HEK293 (cell line): ENCODE results near the gene PLB1.

Source experiments
- CTCF ChIA-PET: fragments of 350-600 bp; formaldehyde crosslinking; extraction: SDS; loops from one replicate; lab custom pipeline; 2021; ENCODE audit warnings: antibody characterized with exemption; lab: Yijun Ruan, JAX
- POLR2A ChIA-PET: fragments of 300-600 bp; formaldehyde crosslinking; extraction: SDS; loops from one replicate; lab custom pipeline; 2020; ENCODE audit warnings: antibody characterized with exemption, inconsistent platforms; lab: Yijun Ruan, JAX
- H3K27ac ChIP-seq: fragments of 200-500 bp; sonication (Bioruptor generic); 2 replicates; pipeline ENCODE4 v1.5.1; 2014; ENCODE audit warnings: low read depth, low read length, control low read depth, inconsistent platforms; ENCODE audit errors: extremely low read depth
- H3K36me3 ChIP-seq, 2 experiments: fragments of 200-500 bp in 1 of 2; sonication (Bioruptor generic) in 1 of 2; 1 replicate in 1 of 2; 2 replicates in 1 of 2; pipeline ENCODE4 v1.5.1; 2014 to 2017; ENCODE audit warnings: inconsistent platforms in 2 of 2, low read length in 2 of 2; ENCODE audit not compliant: control insufficient read depth in 2 of 2, insufficient read depth in 1 of 2
- H3K4me1 ChIP-seq: fragments of 200-500 bp; sonication (Bioruptor generic); 2 replicates; pipeline ENCODE4 v1.5.1; 2014; ENCODE audit warnings: mild to moderate bottlenecking, low read length, inconsistent platforms; ENCODE audit not compliant: control insufficient read depth, insufficient read depth
- H3K4me3 ChIP-seq: 2 replicates; pipeline ENCODE4 v1.5.1; 2011; ENCODE audit warnings: low read depth, mild to moderate bottlenecking, control low read depth, low read length, moderate library complexity
- H3K9me3 ChIP-seq: fragments of 200-500 bp; sonication (Bioruptor generic); 2 replicates; pipeline ENCODE4 v1.5.1; 2014; ENCODE audit warnings: low read depth, low read length, inconsistent platforms; ENCODE audit not compliant: control insufficient read depth, insufficient read depth
- GLI4 ChIP-seq: fragments of 450-650 bp; formaldehyde crosslinking; IDR thresholded peaks from 2 replicates; pipeline ENCODE4 v1.5.1; 2016; ENCODE audit warnings: missing biosample characterization, missing genetic modification characterization
- KLF9 ChIP-seq: fragments of 450-650 bp; formaldehyde crosslinking; IDR thresholded peaks from 2 replicates; pipeline ENCODE4 v1.5.1; 2016; ENCODE audit warnings: missing biosample characterization, missing genetic modification characterization, low read depth
- MEIS1 ChIP-seq: sonication (generic); formaldehyde crosslinking; IDR thresholded peaks from 2 replicates; pipeline ENCODE4 v1.8.1; 2022; ENCODE audit warnings: missing genetic modification reagents, mild to moderate bottlenecking, borderline replicate concordance
- PBX3 ChIP-seq: sonication (generic); formaldehyde crosslinking; IDR thresholded peaks from 2 replicates; pipeline ENCODE4 v1.8.1; 2022; ENCODE audit warnings: mild to moderate bottlenecking, moderate library complexity, missing genetic modification reagents
- REPIN1 ChIP-seq: fragments of 450-650 bp; formaldehyde crosslinking; IDR thresholded peaks from 2 replicates; pipeline ENCODE4 v1.5.1; 2017; ENCODE audit warnings: missing biosample characterization, missing genetic modification characterization, low read depth
- ZNF155 ChIP-seq: fragments of 450-650 bp; formaldehyde crosslinking; IDR thresholded peaks from 2 replicates; pipeline ENCODE4 v1.5.1; 2016; ENCODE audit warnings: missing biosample characterization, missing genetic modification characterization
- ZNF169 ChIP-seq: fragments of 450-650 bp; formaldehyde crosslinking; IDR thresholded peaks from 2 replicates; pipeline ENCODE4 v1.5.1; 2016; ENCODE audit warnings: missing biosample characterization, missing genetic modification characterization
- ZNF302 ChIP-seq: fragments of 450-650 bp; formaldehyde crosslinking; IDR thresholded peaks from 2 replicates; pipeline ENCODE4 v1.5.1; 2016; ENCODE audit warnings: missing biosample characterization, missing genetic modification characterization, low read depth
- ZNF513 ChIP-seq: fragments of 450-650 bp; IDR thresholded peaks from 2 replicates; pipeline ENCODE4 v1.5.1; 2018; ENCODE audit warnings: missing biosample characterization, missing genetic modification characterization
- ZNF548 ChIP-seq: fragments of 450-650 bp; formaldehyde crosslinking; IDR thresholded peaks from 2 replicates; pipeline ENCODE4 v1.5.1; 2016; ENCODE audit warnings: missing biosample characterization, missing genetic modification characterization
- ZNF558 ChIP-seq: fragments of 450-650 bp; formaldehyde crosslinking; IDR thresholded peaks from 2 replicates; pipeline ENCODE4 v1.5.1; 2016; ENCODE audit warnings: missing biosample characterization, missing genetic modification characterization
- ZNF571 ChIP-seq: fragments of 450-650 bp; formaldehyde crosslinking; IDR thresholded peaks from 2 replicates; pipeline ENCODE4 v1.5.0; 2017; ENCODE audit warnings: missing biosample characterization, missing genetic modification characterization
- ZNF610 ChIP-seq: fragments of 450-650 bp; formaldehyde crosslinking; IDR thresholded peaks from 2 replicates; pipeline ENCODE4 v1.5.1; 2016; ENCODE audit warnings: missing biosample characterization, missing genetic modification characterization, borderline replicate concordance
- TF ChIP-seq, protein P1 (sequence below): fragments of 450-650 bp; formaldehyde crosslinking; IDR thresholded peaks from 2 replicates; pipeline ENCODE4 v1.5.1; 2016; ENCODE audit warnings: missing biosample characterization, missing genetic modification characterization, low read depth
- TF ChIP-seq, protein P2 (sequence below): fragments of 450-650 bp; formaldehyde crosslinking; IDR thresholded peaks from 2 replicates; pipeline ENCODE4 v1.5.1; 2017; ENCODE audit warnings: missing biosample characterization, missing genetic modification characterization
- TF ChIP-seq, protein P3 (sequence below): fragments of 450-650 bp; formaldehyde crosslinking; IDR thresholded peaks from 2 replicates; pipeline ENCODE4 v1.5.1; 2016; ENCODE audit warnings: missing biosample characterization, missing genetic modification characterization
- TF ChIP-seq, protein P4 (sequence below): fragments of 450-650 bp; formaldehyde crosslinking; conservative IDR thresholded peaks from 2 replicates; pipeline ENCODE4 v1.5.1; 2016; ENCODE audit warnings: low read depth, missing biosample characterization, missing genetic modification characterization

Gene PLB1

DNA sequence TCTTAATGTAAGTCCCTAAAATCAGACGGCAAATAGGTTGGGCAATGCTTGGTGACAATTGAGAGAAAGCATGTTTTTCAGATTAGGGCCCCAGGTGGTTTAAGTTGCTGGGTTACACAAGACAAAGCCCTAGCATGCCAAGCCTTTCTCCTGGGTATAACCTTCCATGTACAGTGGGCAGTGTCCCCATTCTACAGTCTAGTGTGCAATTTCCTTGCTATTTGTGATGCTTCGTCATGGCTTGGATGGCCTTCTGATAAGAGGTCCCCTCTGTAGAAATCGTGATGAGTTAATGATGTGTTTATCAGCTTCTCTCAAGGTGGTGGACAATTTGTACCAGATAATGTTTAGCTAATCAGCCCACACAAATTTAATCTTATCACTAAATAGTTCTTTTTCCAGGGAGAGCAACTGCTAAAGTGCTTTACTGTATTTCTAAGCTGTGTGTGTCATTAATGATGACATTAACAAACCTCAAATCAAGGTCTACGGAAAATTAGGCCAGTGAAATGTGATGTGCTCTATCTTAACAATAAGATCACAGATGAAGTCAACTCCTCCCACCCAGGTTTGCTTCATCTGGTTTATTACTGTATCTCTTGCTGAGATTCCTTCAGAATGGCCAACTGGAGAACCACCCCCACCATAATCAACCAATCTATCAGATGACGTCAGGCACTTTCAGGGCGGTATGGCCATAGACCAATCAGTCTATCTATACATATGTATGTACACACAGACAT, 61.7 kb downstream of the PLB1 start:
- no peak overlapping the region for H3K27ac ChIP-seq
- ChIA-PET POLR2A (interaction anchor here (0.5 kb wide), 1 partner anchor 9 kb away, joined by 7 read pairs; no protein-coding TSS in a partner anchor), CTCF (interaction anchor here (0.5 to 2.0 kb wide), 6 partner anchors 9 to 401 kb away, joined by 3 to 12 read pairs (median 4); no protein-coding TSS in a partner anchor)
- TF ChIP-seq PBX3 (CRISPR knock-in tag) = no peak
- TF ChIP-seq, protein P1, sequence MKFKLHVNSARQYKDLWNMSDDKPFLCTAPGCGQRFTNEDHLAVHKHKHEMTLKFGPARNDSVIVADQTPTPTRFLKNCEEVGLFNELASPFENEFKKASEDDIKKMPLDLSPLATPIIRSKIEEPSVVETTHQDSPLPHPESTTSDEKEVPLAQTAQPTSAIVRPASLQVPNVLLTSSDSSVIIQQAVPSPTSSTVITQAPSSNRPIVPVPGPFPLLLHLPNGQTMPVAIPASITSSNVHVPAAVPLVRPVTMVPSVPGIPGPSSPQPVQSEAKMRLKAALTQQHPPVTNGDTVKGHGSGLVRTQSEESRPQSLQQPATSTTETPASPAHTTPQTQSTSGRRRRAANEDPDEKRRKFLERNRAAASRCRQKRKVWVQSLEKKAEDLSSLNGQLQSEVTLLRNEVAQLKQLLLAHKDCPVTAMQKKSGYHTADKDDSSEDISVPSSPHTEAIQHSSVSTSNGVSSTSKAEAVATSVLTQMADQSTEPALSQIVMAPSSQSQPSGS (tag by site-specific recombination) = 0 out of 2 replicates have a peak, but pooled peaks have one; percentile 15
- no peaks in the 10 kb centered on the region for H3K4me1 ChIP-seq
- H3K4me3 ChIP-seq = no peak overlapping the region
- no peaks in the 10 kb centered on the region for H3K9me3 ChIP-seq
- H3K36me3 ChIP-seq = no peaks in the 10 kb centered on the region

GRCh38 chr2:28558158-28558820, 62.4 kb downstream of the PLB1 start:
- ChIA-PET POLR2A (no interaction called here), CTCF (interaction anchor here (0.6 to 2.0 kb wide), 3 partner anchors 8 to 216 kb away, joined by 3 to 12 read pairs (median 5); no protein-coding TSS in a partner anchor)
- Histone ChIP-seq H3K4me1 (no peaks in the 10 kb centered on the region), H3K36me3 (no peaks in the 10 kb centered on the region), H3K9me3 (no peaks in the 10 kb centered on the region), H3K4me3 (no peak overlapping the region), H3K27ac (no peak overlapping the region)
- TF ChIP-seq ZNF169 (no peak), ZNF558 (tag by site-specific recombination) (no peak), REPIN1 (tag by site-specific recombination) (no peak), KLF9 (tag by site-specific recombination) (no peak), MEIS1 (CRISPR knock-in tag) (no peak)
- TF ChIP-seq, protein P2, sequence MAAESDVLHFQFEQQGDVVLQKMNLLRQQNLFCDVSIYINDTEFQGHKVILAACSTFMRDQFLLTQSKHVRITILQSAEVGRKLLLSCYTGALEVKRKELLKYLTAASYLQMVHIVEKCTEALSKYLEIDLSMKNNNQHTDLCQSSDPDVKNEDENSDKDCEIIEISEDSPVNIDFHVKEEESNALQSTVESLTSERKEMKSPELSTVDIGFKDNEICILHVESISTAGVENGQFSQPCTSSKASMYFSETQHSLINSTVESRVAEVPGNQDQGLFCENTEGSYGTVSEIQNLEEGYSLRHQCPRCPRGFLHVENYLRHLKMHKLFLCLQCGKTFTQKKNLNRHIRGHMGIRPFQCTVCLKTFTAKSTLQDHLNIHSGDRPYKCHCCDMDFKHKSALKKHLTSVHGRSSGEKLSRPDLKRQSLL (tag by site-specific recombination) = no peak
- TF ChIP-seq, protein P3, sequence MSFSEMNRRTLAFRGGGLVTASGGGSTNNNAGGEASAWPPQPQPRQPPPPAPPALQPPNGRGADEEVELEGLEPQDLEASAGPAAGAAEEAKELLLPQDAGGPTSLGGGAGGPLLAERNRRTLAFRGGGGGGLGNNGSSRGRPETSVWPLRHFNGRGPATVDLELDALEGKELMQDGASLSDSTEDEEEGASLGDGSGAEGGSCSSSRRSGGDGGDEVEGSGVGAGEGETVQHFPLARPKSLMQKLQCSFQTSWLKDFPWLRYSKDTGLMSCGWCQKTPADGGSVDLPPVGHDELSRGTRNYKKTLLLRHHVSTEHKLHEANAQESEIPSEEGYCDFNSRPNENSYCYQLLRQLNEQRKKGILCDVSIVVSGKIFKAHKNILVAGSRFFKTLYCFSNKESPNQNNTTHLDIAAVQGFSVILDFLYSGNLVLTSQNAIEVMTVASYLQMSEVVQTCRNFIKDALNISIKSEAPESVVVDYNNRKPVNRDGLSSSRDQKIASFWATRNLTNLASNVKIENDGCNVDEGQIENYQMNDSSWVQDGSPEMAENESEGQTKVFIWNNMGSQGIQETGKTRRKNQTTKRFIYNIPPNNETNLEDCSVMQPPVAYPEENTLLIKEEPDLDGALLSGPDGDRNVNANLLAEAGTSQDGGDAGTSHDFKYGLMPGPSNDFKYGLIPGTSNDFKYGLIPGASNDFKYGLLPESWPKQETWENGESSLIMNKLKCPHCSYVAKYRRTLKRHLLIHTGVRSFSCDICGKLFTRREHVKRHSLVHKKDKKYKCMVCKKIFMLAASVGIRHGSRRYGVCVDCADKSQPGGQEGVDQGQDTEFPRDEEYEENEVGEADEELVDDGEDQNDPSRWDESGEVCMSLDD (tag by site-specific recombination) = no peak

- H3K27ac ChIP-seq = no peak overlapping the region
- TF ChIP-seq ZNF548 (tag by site-specific recombination) (no peak), ZNF571 (tag by site-specific recombination) (no peak), ZNF610 (no peak), ZNF302 (tag by site-specific recombination) (no peak), REPIN1 (tag by site-specific recombination) (no peak), GLI4 (tag by site-specific recombination) (no peak), ZNF155 (tag by site-specific recombination) (no peak), ZNF513 (no peak)
- TF ChIP-seq, protein P4, sequence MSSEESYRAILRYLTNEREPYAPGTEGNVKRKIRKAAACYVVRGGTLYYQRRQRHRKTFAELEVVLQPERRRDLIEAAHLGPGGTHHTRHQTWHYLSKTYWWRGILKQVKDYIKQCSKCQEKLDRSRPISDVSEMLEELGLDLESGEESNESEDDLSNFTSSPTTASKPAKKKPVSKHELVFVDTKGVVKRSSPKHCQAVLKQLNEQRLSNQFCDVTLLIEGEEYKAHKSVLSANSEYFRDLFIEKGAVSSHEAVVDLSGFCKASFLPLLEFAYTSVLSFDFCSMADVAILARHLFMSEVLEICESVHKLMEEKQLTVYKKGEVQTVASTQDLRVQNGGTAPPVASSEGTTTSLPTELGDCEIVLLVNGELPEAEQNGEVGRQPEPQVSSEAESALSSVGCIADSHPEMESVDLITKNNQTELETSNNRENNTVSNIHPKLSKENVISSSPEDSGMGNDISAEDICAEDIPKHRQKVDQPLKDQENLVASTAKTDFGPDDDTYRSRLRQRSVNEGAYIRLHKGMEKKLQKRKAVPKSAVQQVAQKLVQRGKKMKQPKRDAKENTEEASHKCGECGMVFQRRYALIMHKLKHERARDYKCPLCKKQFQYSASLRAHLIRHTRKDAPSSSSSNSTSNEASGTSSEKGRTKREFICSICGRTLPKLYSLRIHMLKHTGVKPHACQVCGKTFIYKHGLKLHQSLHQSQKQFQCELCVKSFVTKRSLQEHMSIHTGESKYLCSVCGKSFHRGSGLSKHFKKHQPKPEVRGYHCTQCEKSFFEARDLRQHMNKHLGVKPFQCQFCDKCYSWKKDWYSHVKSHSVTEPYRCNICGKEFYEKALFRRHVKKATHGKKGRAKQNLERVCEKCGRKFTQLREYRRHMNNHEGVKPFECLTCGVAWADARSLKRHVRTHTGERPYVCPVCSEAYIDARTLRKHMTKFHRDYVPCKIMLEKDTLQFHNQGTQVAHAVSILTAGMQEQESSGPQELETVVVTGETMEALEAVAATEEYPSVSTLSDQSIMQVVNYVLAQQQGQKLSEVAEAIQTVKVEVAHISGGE (tag by site-specific recombination) = no peak
These were observed 63.1 kb downstream of the PLB1 start for GRCh38 chr2:28558918-28559317.

More at GRCh38 chr2:28558918-28559317, 63.1 kb downstream of the PLB1 start:
- no peaks in the 10 kb centered on the region for H3K4me1 ChIP-seq
- H3K9me3 ChIP-seq = no peaks in the 10 kb centered on the region
- ChIA-PET POLR2A (no interaction called here), CTCF (interaction anchor here (0.7 to 2.0 kb wide), 2 partner anchors 8 to 94 kb away, joined by 3 to 12 read pairs; no protein-coding TSS in a partner anchor)
- no peak overlapping the region for H3K4me3 ChIP-seq
- no peaks in the 10 kb centered on the region for H3K36me3 ChIP-seq
